CD8-positive, alpha-beta memory T cell (primary cell): ENCODE data around the gene AKTIP. TPM values are rescaled to one million over a fixed set of nuclear protein-coding genes. Genes with fewer than 3 reads are reported as not detected.

Experiments
- CTCF ChIA-PET: fragments of 350-600 bp; sonication (Branson Sonifier 250); formaldehyde crosslinking; loops from one replicate; lab custom pipeline; 2021; ENCODE audit warnings: antibody characterized with exemption; lab: Charles Lee
- POLR2A ChIA-PET: fragments of 350-600 bp; sonication (Branson Sonifier 250); formaldehyde crosslinking; loops from one replicate; lab custom pipeline; 2021; ENCODE audit warnings: antibody characterized with exemption; lab: Charles Lee
- DNase-seq, 5 donors: peaks; one replicate each; pipeline versions ENCODE4 v3.0.0 to v3.0.0-alpha.2; 2020 to 2022; ENCODE audit warnings: mixed read lengths in 1 of 5
- H3K27ac ChIP-seq: one replicate; pipeline ENCODE4 v1.7.0; 2013; ENCODE audit warnings: low read depth, mild to moderate bottlenecking, low read length, moderate library complexity
- H3K27me3 ChIP-seq: 2 replicates; pipeline ENCODE4 v1.7.0; 2013; ENCODE audit warnings: low read length, mild to moderate bottlenecking; ENCODE audit not compliant: insufficient read depth, poor library complexity, severe bottlenecking
- H3K36me3 ChIP-seq: 2 replicates; pipeline ENCODE4 v1.7.0; 2013; ENCODE audit warnings: mild to moderate bottlenecking, low read length, moderate library complexity; ENCODE audit not compliant: insufficient read depth
- H3K4me1 ChIP-seq: 2 replicates; pipeline ENCODE4 v1.7.0; 2013; ENCODE audit warnings: mild to moderate bottlenecking, low read length, moderate library complexity; ENCODE audit not compliant: insufficient read depth
- H3K4me3 ChIP-seq: 2 replicates; pipeline ENCODE4 v1.7.0; 2013; ENCODE audit warnings: mild to moderate bottlenecking, low read length
- H3K9me3 ChIP-seq: 2 replicates; pipeline ENCODE4 v1.7.0; 2013; ENCODE audit warnings: mild to moderate bottlenecking, low read length
- H3K27ac Mint-ChIP-seq, 8 donors: one replicate each; pipeline ENCODE4 v1.8.0; 2020 to 2021; ENCODE audit warnings: mixed read lengths in 8 of 8, mild to moderate bottlenecking in 6 of 8, inconsistent platforms in 3 of 8, moderate library complexity in 3 of 8
- H3K27me3 Mint-ChIP-seq, 2 donors: one replicate each; pipeline ENCODE4 v1.8.0; 2020 to 2021; ENCODE audit warnings: mixed read lengths in 2 of 2, mild to moderate bottlenecking in 1 of 2, moderate library complexity in 1 of 2
- H3K36me3 Mint-ChIP-seq, 3 donors: one replicate each; pipeline ENCODE4 v1.8.0; 2020 to 2021; ENCODE audit warnings: mixed read lengths in 3 of 3, inconsistent platforms in 1 of 3, mild to moderate bottlenecking in 1 of 3
- H3K4me1 Mint-ChIP-seq, 3 donors: one replicate each; pipeline ENCODE4 v1.8.0; 2020 to 2021; ENCODE audit warnings: mixed read lengths in 3 of 3, inconsistent platforms in 1 of 3, mild to moderate bottlenecking in 1 of 3
- H3K4me3 Mint-ChIP-seq, 7 donors: one replicate each; pipeline ENCODE4 v1.8.0; 2020 to 2021; ENCODE audit warnings: mixed read lengths in 7 of 7, mild to moderate bottlenecking in 6 of 7, moderate library complexity in 4 of 7, inconsistent platforms in 2 of 7
- H3K9me3 Mint-ChIP-seq, 5 donors: one replicate each; pipeline ENCODE4 v1.8.0; 2020 to 2022; ENCODE audit warnings: mixed read lengths in 5 of 5, mild to moderate bottlenecking in 3 of 5, moderate library complexity in 2 of 5, inconsistent platforms in 1 of 5
- polyA plus RNA-seq: library from polyadenylated mRNA; unstranded; fragments of 300-500 nt; fragmentation: Illumina TruSeq; gene quantifications from one replicate; pipeline ENCODE4 v1.2.3, GENCODE V29; 2021
- total RNA-seq, 2 experiments: library from RNA; stranded (reverse); gene quantifications; one replicate each; pipeline ENCODE4 v1.2.3, GENCODE V29; 2021

Gene AKTIP
- 10 to 100 TPM; 30.0 to 31.5 TPM for total RNA-seq
- 55.6 TPM for polyA plus RNA-seq

- Histone ChIP-seq H3K36me3 (peaks cover 13% of the 10 kb centered on the region), H3K4me3 (peak within 1 kb of the TSS; percentile 78), H3K27ac (peak within 1 kb of the TSS; percentile 68), H3K4me1 (peaks cover 35% of the 10 kb centered on the region), H3K27me3 (no peaks in the 10 kb centered on the region), H3K9me3 (no peaks in the 10 kb centered on the region)
- DNase-seq: peak in 3 of 5 donors; percentile 18 to 35 (median 26)
- Mint-ChIP-seq H3K36me3 (peaks cover 0 to 40% (median 0%) of the 10 kb centered on the region in 3 donors), H3K4me3 (peak within 1 kb of the TSS; percentile 92 to 99 (median 96)), H3K9me3 (no peaks in the 10 kb centered on the region), H3K27me3 (no peaks in the 10 kb centered on the region), H3K27ac (peak within 1 kb of the TSS; percentile 80 to 99 (median 95)), H3K4me1 (peaks cover 54 to 67% (median 57%) of the 10 kb centered on the region in 3 donors)
- ChIA-PET CTCF (interaction anchor here (1.0 to 2.0 kb wide), 6 partner anchors 12 to 66 kb away, joined by 3 to 12 read pairs (median 4); no protein-coding TSS in a partner anchor), POLR2A (interaction anchor here (0.6 to 3.6 kb wide), 10 partner anchors 9 to 68 kb away, joined by 3 to 49 read pairs (median 6); partner anchors contain the start of gene RBL2)
These were observed at the start of gene AKTIP for GRCh38 chr16:53502331-53503269. TSS of gene AKTIP (minus strand) at chr16:53503209. CDS start at chr16:53500259, 2,950 bp downstream.

- Mint-ChIP-seq H3K4me1 (peaks cover 17 to 41% (median 37%) of the 10 kb centered on the region in 3 donors), H3K27ac (peak overlapping the region in 3 of 8 donors; percentile 8 to 91 (median 29)), H3K4me3 (no peak overlapping the region), H3K9me3 (no peaks in the 10 kb centered on the region), H3K36me3 (no peaks in the 10 kb centered on the region), H3K27me3 (peaks cover 1 to 5% of the 10 kb centered on the region in 2 donors)
- Histone ChIP-seq H3K4me3 (no peak overlapping the region), H3K27me3 (no peaks in the 10 kb centered on the region), H3K9me3 (no peaks in the 10 kb centered on the region), H3K36me3 (no peaks in the 10 kb centered on the region), H3K4me1 (peaks cover 25% of the 10 kb centered on the region), H3K27ac (no peak overlapping the region)
- ChIA-PET POLR2A (interaction anchor here (0.7 to 1.2 kb wide), 2 partner anchors 31 to 1697 kb away, joined by 3 to 4 read pairs; no protein-coding TSS in a partner anchor), CTCF (interaction anchor here (0.6 to 2.1 kb wide), 13 partner anchors 8 to 1914 kb away, joined by 3 to 11 read pairs (median 4); no protein-coding TSS in a partner anchor)
- peak; percentile 32 to 64 (median 48) for DNase-seq
These were observed 47.1 kb upstream of the AKTIP start for GRCh38 chr16:53549970-53550690.

DNA sequence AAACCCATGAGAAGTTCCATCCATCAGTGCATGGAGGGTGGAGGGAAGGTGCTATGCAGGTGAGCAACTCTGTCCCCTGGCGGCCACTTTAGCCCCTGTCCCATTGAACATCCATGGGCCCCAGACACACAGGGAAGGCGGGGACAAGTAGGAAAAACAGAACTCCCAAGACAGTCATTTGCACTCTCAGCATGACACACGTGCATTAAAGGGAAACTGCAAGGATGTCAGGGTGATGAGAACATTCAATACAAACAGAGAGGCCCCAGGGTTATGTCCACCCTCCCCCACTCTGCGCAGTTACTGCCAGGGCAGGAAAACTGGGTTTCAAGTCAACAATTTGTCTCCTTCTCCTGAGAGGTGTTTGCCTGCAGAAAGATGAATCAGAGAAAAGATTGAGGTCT lies 44.0 kb upstream of the AKTIP start:
- no peak for DNase-seq

GRCh38 chr16:53545433-53545832 lies 42.4 kb upstream of the AKTIP start:
- no peaks in the 10 kb centered on the region for H3K36me3 Mint-ChIP-seq
- Histone ChIP-seq H3K36me3 (no peaks in the 10 kb centered on the region), H3K9me3 (no peaks in the 10 kb centered on the region), H3K4me1 (peaks cover 35% of the 10 kb centered on the region), H3K4me3 (no peak overlapping the region), H3K27ac (no peak overlapping the region), H3K27me3 (no peaks in the 10 kb centered on the region)
- ChIA-PET CTCF (interaction anchor here (1.2 to 1.8 kb wide), 3 partner anchors 9 to 30 kb away, joined by 3 to 6 read pairs (median 3); no protein-coding TSS in a partner anchor), POLR2A (interaction anchor here (0.5 to 1.2 kb wide), 3 partner anchors 26 to 231 kb away, joined by 3 read pairs; partner anchors contain the start of gene RBL2)
- no peaks in the 10 kb centered on the region for H3K27me3 Mint-ChIP-seq
- peaks cover 26 to 51% (median 50%) of the 10 kb centered on the region in 3 donors for H3K4me1 Mint-ChIP-seq
- peak overlapping the region; percentile 43 to 75 (median 67) for H3K4me3 Mint-ChIP-seq
- peak overlapping the region in 7 of 8 donors; percentile 22 to 86 (median 73) for H3K27ac Mint-ChIP-seq
- DNase-seq: peak in 4 of 5 donors; percentile 7 to 77 (median 56)
- no peaks in the 10 kb centered on the region for H3K9me3 Mint-ChIP-seq

More for the DNA sequence above, 44.0 kb upstream of the AKTIP start:
- Mint-ChIP-seq H3K4me1 (peaks cover 28 to 57% (median 50%) of the 10 kb centered on the region in 3 donors), H3K27me3 (peaks cover 1 to 5% of the 10 kb centered on the region in 2 donors), H3K36me3 (no peaks in the 10 kb centered on the region), H3K27ac (peak overlapping the region in 2 of 8 donors; percentile 5 to 30), H3K4me3 (peak overlapping the region in 2 of 7 donors; percentile 27 to 30), H3K9me3 (no peaks in the 10 kb centered on the region)
- H3K27ac ChIP-seq: no peak overlapping the region
- no peaks in the 10 kb centered on the region for H3K27me3 ChIP-seq
- H3K9me3 ChIP-seq: no peaks in the 10 kb centered on the region
- CTCF ChIA-PET: no interaction called here
- H3K4me1 ChIP-seq: peaks cover 35% of the 10 kb centered on the region
- no peaks in the 10 kb centered on the region for H3K36me3 ChIP-seq
- POLR2A ChIA-PET: no interaction called here
- H3K4me3 ChIP-seq: no peak overlapping the region

- no peak for DNase-seq
- CTCF ChIA-PET: no interaction called here
- H3K27me3 Mint-ChIP-seq: peaks cover 0 to 2% of the 10 kb centered on the region in 2 donors
These were observed 39.3 kb upstream of the AKTIP start for GRCh38 chr16:53542283-53542682.

GRCh38 chr16:53541326-53541725 lies 38.3 kb upstream of the AKTIP start:
- DNase-seq: no peak
- Mint-ChIP-seq H3K27ac (no peak overlapping the region), H3K4me3 (no peak overlapping the region), H3K27me3 (peaks cover 0 to 2% of the 10 kb centered on the region in 2 donors), H3K4me1 (peaks cover 32 to 47% (median 43%) of the 10 kb centered on the region in 3 donors), H3K36me3 (no peaks in the 10 kb centered on the region), H3K9me3 (no peaks in the 10 kb centered on the region)
- ChIA-PET POLR2A (no interaction called here), CTCF (no interaction called here)
- Histone ChIP-seq H3K4me3 (no peak overlapping the region), H3K4me1 (peaks cover 40% of the 10 kb centered on the region), H3K27ac (no peak overlapping the region), H3K36me3 (no peaks in the 10 kb centered on the region), H3K9me3 (no peaks in the 10 kb centered on the region), H3K27me3 (no peaks in the 10 kb centered on the region)

More at GRCh38 chr16:53542283-53542682, 39.3 kb upstream of the AKTIP start:
- Histone ChIP-seq H3K4me1 (peaks cover 39% of the 10 kb centered on the region), H3K27ac (no peak overlapping the region), H3K36me3 (no peaks in the 10 kb centered on the region), H3K27me3 (no peaks in the 10 kb centered on the region), H3K9me3 (no peaks in the 10 kb centered on the region), H3K4me3 (no peak overlapping the region)
- no peak overlapping the region for H3K27ac Mint-ChIP-seq
- no peaks in the 10 kb centered on the region for H3K9me3 Mint-ChIP-seq
- POLR2A ChIA-PET: interaction anchor here (0.7 kb wide), 1 partner anchor 176 kb away, joined by 9 read pairs; no protein-coding TSS in a partner anchor
- H3K4me3 Mint-ChIP-seq: peak overlapping the region in 1 of 7 donors; percentile 23
- no peaks in the 10 kb centered on the region for H3K36me3 Mint-ChIP-seq
- H3K4me1 Mint-ChIP-seq: peaks cover 30 to 47% (median 43%) of the 10 kb centered on the region in 3 donors
